ENCODE data around the gene RPRD1B.

Gene RPRD1B

GRCh38 chr20:38117635-38118034, 84.1 kb downstream of the RPRD1B start:
- DNase-seq (ENCODE audit: low read depth), result no peak
- no peak overlapping the region for H3K4me3 ChIP-seq (ENCODE audit: low read depth, low read length)
- TF ChIP-seq CTCF (IDR thresholded peaks at IDR 0.05; ENCODE audit: insufficient read depth, low read depth, low read length, missing control alignments), result no peak

GRCh38 chr20:38119446-38119845, 85.9 kb downstream of the RPRD1B start:
- H3K4me3 ChIP-seq (ENCODE audit: low read depth, low read length), result no peak overlapping the region
- TF ChIP-seq CTCF (IDR thresholded peaks at IDR 0.05; ENCODE audit: insufficient read depth, low read depth, low read length, missing control alignments), result no peak
- no peak for DNase-seq (ENCODE audit: low read depth)

GRCh38 chr20:38120625-38120988, 87.1 kb downstream of the RPRD1B start:
- DNase-seq (ENCODE audit: low read depth), result no peak
- no peak for TF ChIP-seq CTCF (IDR thresholded peaks at IDR 0.05; ENCODE audit: insufficient read depth, low read depth, low read length, missing control alignments)
- no peak overlapping the region for H3K4me3 ChIP-seq (ENCODE audit: low read depth, low read length)

- no peak for DNase-seq (ENCODE audit: low read depth)
- no peak overlapping the region for H3K4me3 ChIP-seq (ENCODE audit: low read depth, low read length)
- TF ChIP-seq CTCF (IDR thresholded peaks at IDR 0.05; ENCODE audit: insufficient read depth, low read depth, low read length, missing control alignments), result no peak
Observed at GRCh38 chr20:38121741-38122140, 88.2 kb downstream of the RPRD1B start.

- TF ChIP-seq CTCF (IDR thresholded peaks at IDR 0.05; ENCODE audit: insufficient read depth, low read depth, low read length, missing control alignments), result no peak
- H3K4me3 ChIP-seq (ENCODE audit: low read depth, low read length), result no peak overlapping the region
- no peak for DNase-seq (ENCODE audit: low read depth)
Observed at GRCh38 chr20:38123021-38123587, 89.6 kb downstream of the RPRD1B start.

- TF ChIP-seq CTCF (IDR thresholded peaks at IDR 0.05; ENCODE audit: insufficient read depth, low read depth, low read length, missing control alignments), result no peak
- H3K4me3 ChIP-seq (ENCODE audit: low read depth, low read length), result no peak overlapping the region
- DNase-seq (ENCODE audit: low read depth), result no peak
Observed at GRCh38 chr20:38125157-38126056, 91.9 kb downstream of the RPRD1B start.

Data from GM12865 (cell line).